ENCODE data around the gene MAGEB17.
"Not testable (repeated sequence)": the region's sequence is repeated elsewhere in the genome, so short reads cannot be mapped to it uniquely, and the experiment has no call there.

Gene MAGEB17, protein sequence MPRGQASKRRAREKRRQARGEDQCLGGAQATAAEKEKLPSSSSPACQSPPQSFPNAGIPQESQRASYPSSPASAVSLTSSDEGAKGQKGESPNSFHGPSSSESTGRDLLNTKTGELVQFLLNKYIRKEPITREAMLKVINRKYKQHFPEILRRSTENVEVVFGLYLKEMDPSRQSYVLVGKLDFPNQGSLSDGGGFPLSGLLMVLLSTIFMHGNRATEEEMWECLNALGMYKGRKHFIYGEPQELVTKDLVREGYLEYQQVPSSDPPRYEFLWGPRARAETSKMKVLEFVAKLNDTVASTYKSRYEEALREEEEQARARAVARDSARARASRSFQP

DNA sequence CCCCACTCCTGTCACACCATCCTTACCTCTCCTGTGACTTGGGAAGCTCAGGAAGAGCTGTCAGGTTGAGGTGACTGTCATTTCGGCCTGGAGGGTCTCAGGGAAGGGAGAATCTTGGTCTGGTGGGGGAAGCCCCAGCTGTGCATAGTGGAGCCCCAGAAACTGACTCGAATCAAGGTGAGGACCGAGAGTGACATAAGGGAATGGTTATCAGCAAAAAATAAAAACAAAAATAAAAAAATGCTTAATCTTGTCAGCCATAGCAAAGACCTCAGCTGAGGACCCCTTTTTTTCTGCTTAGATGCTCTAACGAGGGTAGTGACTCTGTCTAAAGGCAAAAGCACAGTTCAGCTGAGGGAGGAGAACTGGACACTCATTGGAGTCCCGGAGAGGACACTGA lies at the start of gene MAGEB17:
MAGEB17 (plus strand) TSS at position 301 of the 400 bp plus-strand sequence. CDS start 2,902 bp downstream, outside the sequence.
- DNase-seq (ENCODE audit: low read depth) = no peak

DNA sequence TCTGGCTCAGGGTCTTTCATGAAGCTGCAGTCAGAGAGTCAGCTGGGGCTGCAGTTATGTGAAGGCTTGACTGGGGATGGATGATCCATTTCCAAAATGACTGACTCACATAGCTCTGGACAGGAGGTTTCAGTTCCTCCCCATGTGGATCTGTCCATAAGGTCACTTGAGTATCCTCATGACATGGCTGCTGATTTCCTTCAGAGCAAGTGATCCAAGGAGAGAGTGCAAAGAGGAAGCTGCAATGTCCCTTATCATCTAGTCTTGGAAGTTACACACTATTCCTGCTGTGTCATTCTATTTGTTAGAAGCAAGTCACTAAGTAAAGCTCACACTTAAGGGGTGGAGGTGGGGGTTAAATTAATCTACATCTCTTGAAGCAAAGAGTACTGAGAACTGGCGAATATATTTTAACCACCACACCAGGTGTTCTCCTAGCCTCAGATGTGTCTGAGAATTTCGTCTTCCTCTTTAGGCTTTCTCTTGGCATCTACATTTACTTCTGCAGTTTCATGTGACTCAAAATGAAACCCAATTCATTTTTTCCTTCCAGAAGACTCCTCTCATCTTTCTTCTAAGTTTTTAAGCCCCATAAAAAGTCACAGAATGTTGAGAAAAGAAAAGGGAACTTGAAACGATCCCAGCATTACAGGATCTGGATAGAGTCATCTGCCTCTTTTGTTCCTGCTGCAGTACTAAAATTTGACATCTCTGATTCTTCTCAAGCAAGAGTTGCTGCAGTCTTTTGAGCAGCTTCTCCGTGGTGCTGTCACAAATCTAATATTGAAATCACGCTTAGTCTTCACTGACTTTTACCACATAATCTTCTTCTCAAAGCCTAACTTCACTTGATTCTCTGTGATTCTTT lies 47.7 kb upstream of the MAGEB17 start:
- no peak for DNase-seq (ENCODE audit: low read depth)

DNA sequence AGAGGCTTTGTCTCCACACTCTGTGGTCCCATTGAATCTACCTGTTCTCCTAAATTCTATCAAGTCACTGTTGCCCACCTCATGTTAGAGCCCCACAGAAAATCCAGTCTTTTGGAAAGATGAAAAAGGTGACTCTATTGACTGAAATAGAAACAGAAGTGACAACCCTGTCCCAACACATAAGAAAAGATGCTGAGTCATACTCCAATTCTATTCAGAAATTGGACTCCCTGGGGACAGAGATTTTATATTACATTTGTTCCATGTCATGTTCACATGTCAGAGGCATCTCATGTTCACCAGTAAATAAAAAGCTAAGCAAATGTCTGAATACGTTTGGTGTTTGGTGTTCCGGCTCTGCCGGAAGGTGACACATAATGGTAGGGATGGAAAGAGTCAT lies 46.9 kb upstream of the MAGEB17 start:
- no peak for DNase-seq (ENCODE audit: low read depth)

DNA sequence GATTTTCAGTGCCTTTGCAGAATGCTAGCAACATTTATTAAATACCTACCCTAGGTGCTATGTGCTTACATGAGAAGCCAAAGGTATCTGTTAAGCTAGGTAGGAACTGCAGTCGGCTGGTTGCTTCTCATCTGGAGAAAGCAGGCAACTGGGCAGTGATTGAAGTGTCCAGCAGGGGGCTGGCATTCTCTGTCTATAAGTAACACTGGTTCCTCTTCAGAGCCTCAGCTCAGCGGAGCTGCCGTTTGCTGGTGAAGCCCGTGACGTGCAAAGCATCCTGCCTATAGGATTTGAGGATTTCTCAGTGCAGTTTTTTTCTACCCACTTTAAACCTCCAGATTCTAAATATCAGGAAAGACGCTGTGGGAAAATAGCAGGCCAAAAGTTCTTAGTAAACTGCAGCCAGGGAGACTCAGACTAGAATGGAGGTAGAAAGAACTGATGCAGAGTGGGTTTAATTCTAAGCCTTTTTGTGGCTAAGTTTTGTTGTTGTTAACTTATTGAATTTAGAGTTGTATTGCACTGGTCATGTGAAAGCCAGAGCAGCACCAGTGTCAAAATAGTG lies 44.0 kb upstream of the MAGEB17 start, which contains the start of gene GRPR:
GRPR (plus strand) TSS at position 344 of the 565 bp plus-strand sequence. CDS start 389 bp downstream, outside the sequence.
- peak; percentile 35 for DNase-seq (ENCODE audit: low read depth)

DNA sequence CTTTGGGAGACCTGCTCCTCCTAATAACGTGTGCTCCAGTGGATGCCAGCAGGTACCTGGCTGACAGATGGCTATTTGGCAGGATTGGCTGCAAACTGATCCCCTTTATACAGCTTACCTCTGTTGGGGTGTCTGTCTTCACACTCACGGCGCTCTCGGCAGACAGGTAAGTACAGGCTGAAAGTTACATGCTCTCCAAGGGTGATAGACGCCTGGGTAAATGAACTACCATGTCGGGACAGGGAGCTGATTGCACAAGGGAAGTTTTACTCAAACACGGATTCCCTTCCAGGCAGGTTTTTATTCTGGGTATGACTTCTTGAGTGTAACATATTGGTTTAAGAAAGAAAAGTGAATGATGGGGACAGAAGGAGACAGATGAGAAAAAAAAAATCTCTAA lies 43.1 kb upstream of the MAGEB17 start:
- DNase-seq (ENCODE audit: low read depth) = no peak

DNA sequence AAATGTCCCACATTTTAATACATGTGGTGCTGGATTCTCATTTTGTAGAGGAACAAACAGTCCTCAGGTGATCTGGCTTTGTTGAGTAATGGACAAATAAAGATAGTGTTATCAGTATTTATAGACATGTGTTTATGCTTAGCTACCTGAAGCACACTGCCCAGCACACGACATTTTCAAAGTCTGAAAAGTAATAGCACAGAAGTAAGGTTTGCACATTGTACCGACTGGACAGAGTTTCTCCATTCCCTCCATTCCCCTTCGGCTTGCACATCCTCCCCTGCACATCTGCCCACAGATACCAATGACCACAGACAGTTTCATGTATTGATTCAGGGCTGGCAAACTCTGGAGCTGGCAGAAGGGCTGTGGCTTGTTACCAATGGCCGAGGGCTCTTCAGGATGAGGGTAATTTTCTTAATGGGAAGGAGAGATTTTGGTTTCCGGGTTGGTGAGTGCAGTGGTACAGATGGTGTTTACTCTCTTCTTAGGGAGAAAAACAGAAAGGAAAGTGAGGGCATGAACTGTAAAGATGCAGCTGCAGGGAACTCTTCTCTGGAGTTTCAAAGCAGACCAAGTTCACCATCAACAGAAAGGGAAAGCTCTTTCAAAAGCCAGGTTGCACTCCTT lies 41.6 kb upstream of the MAGEB17 start:
- no peak for DNase-seq (ENCODE audit: low read depth)

DNA sequence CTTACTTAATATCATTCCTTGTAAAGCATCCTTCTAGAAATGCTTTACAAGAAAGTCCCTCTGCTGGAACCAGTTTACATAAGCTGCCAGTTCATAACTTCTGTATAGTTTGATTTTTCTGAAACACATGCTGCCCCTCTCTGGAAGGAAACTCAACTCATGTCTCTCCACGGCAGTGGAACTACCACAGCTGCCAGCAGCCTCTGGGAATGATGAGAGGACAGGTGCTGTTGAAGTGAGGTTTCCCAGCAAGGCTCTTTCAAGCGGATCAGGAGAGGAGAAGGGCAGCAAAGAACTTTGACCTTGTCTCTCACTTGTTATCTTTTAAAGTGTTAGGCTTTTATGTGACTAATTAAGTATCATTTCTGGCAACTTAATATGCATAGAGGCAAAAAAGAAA lies 36.6 kb upstream of the MAGEB17 start:
- no peak for DNase-seq (ENCODE audit: low read depth)

DNA sequence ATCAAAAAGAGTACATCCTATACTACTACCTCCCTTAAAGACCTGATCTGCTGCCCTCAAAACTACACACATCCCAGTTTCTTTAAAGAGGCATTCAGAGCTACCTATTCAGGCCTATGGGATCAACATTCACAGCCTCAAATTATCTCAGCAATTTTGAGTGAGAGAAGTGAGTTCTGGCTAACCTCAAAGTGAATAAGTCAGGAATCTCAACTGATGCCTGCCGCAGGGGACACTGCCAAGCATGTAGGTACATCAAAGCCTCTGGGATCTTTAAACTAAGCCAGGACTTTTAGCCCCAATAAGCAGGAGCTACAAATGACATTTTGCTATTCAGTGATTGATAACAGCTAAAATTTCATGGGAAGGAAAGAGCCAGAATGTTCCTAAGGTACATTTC lies 32.3 kb upstream of the MAGEB17 start:
- no peak for DNase-seq (ENCODE audit: low read depth)

DNA sequence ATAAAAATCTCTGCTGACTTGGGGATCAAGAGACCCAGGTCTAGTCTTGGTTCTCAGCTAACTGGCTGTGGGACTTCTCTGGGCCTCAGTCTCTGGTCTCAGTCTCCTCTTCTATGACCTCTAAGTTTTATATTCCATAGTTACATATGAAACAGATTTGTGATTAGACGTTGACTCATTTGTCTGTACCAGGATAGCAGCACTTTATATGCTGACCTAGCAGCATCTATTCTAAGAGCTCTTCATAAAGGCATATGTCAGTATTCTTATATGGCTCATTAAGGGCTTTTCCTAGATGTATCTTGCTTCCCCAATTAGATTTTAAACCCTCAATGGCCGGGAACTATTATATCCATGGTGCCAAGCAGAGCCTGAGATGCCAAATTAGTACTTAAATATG lies 31.2 kb upstream of the MAGEB17 start:
- DNase-seq (ENCODE audit: low read depth) = no peak

DNA sequence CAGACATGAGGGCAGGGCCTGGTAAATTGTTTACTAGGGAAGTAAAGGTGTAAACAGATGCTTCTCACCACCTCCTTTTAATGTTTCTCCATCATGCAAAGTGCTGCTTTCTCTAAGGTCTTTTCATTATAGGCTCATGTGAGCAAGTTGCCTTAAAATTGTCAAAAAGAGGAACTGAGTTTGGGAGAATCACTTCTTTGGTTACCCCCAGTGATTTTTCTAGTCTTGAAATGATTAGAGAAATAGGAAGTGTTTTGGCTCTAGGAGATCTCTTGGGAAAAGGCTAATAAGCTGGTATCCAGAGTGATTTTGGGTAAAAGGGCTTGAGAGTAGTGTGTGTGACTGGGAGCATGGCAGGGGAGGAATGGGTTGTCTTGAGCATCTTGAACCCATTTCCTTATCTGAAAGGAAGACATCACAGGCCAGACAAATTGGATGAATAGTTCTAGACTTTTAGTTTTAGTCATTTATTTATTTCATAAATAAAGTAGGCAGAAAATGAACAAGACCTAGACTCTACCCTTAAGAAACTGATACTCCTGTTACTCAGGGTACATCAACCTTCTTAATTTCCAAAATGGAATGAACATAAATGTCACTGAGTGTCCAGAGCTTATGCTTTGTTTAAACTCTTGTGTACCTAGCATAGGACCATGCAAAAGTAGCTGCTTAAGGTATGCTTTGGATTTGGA lies 29.7 kb upstream of the MAGEB17 start:
- DNase-seq (ENCODE audit: low read depth) = no peak

DNA sequence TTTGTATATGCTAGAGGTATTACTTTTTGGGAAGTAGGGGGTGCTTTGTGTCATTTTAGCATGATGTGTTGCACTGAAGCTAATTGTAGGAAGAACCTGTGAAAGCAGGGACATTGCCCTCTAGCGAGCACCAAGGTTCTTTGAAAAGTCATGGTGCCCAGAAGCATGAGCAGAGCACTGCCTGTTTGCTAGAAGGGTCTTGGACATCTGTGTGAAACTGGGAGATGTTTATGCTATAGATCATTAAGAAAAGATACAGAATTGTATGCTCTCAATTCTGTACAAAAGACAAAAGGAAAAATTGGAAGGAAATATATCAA lies 29.2 kb upstream of the MAGEB17 start:
- no peak for DNase-seq (ENCODE audit: low read depth)

DNA sequence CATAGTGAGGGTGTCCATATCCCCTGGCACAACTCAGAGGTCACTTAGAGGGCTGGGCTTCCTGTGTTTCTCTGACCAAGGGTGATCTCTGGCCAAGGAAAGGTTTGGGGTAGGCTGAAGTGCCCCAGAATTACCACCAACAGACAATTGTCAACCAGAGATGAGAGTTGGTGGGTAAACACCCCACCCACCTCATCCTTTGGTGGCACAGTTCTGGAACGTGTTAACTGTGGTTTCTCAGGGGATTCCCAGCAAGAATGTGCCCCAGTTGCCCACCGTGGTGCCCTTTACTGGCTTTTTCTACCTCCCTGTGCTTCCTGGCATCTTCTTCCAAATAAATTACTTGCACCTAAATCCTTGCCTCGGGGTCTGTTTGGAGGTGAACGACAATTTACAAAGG lies 26.8 kb upstream of the MAGEB17 start:
- no peak for DNase-seq (ENCODE audit: low read depth)

DNA sequence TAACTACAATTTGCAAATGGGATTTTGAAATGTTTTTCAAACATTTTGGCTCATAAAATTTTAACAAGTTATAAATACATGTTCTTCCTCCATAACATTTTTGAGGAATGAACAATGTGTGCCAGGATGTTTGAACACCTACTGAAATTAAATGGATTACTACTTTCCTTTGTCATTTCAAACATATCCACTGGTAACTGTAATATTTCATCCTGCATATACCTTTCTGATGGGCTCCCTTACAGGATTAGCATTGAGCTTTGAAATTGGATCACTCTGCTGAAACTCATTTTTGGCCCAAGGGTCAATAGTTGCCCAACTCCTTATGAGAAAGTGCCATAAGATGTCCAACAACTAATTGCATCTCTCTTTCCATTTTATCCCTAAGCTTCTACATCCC lies 26.3 kb upstream of the MAGEB17 start:
- DNase-seq (ENCODE audit: low read depth) = no peak

DNA sequence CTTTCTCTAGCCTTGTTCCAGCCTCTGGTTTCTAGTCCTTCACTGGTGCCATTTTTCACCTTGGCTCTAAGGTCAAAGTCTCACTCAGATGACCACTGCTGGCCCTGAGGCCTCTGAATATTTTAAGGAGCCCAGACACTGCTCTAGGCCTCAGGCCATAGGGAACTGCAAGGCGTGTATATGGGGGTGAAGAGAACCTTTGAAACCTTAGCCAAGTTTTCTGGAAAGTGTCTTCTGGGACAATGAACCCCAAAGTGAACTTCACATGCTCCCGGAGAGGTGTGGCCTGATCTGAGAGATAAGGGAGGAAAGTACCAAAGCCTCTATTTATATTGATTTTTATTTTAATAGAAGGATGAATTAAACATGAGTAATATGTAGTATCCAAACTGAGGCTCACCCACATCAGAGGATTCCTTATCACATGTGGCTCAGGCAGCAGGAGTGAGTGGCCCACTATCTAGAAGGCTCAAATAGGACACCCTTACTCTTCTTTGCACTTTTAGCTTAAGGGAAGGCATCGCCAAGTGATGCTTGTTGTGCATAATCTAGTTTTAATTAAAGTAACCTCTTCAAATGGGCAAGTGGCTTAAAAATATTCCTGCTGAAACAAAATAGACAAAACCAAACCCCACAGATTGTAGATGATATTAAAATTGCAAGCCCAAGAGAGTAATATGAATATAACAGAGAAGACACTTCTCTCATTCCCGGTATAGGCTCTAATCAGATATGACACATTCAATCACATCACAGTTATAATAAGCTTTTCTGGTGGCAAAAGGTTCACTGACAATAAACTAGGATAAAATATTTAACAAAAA lies 25.6 kb upstream of the MAGEB17 start:
- no peak for DNase-seq (ENCODE audit: low read depth)

DNA sequence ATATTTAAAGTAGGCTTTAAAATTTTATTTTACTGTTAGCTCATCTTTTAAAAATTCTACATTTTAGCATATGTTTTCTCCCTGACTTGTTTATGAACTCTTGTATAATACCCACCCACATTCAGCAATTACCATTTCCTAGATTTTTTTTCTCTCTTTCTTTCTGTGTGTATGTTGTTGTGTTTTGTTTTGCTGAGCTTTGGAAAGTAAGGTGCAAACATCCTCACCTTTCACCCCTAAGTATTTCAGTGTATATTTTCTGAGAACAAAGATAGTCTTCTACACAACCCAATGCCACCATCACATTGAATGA lies 25.1 kb upstream of the MAGEB17 start:
- DNase-seq (ENCODE audit: low read depth) = no peak

DNA sequence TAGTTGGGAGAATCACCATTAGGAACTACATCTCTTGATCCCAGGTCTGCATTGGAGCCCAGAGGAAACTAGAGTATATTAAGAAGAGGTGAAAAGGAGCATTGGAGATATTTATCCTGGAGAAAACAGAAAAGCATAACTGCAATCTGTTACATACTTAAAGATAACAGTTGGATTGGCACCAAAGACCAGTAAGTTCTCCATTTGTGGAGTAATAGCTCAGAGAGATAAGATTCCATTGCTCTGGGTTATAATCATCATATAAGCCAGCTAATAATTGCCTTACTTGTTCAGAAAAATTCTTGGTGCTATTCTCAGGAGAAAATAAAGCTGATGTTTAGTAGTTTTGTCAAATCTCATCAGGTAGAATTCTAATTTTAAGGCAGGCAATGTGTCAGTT lies 23.3 kb upstream of the MAGEB17 start:
- no peak for DNase-seq (ENCODE audit: low read depth)

DNA sequence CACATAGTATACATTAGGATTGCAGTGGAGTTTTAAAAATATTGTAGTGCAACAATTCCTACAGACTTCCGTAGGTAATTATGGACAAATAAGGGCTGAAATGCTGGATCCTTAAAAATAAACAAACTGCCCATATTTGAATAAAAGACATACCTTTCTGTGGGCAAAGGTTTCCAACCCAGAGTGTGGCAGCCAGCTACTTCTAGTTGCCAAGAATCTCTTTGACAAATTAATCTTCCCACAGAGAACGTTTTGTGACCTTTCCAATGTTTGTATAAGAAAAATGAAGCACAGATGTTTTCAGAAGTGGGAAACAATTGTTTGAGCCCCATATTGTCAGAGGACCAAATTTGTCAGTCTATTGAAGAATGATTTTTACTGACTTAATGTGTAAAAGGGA lies 22.9 kb upstream of the MAGEB17 start:
- no peak for DNase-seq (ENCODE audit: low read depth)

DNA sequence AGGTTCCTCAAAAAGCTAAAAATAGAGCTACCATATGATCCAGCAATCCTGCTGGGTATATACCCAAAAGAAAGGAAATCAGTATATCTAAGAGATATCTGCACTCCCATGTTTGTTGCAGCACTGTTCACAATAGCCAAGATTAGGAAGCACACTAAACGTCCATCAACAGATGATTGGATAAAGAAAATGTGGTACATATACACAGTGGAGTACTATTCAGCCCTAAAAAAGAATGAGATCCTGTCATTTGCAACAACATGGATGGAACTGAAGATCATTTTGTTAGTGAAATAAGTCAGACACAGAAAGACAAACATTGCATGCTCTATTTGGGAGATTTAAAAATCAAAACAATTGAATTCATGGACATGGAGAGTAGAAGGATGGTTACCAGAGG lies 22.2 kb upstream of the MAGEB17 start:
- DNase-seq (ENCODE audit: low read depth) = not testable (repeated sequence)

DNA sequence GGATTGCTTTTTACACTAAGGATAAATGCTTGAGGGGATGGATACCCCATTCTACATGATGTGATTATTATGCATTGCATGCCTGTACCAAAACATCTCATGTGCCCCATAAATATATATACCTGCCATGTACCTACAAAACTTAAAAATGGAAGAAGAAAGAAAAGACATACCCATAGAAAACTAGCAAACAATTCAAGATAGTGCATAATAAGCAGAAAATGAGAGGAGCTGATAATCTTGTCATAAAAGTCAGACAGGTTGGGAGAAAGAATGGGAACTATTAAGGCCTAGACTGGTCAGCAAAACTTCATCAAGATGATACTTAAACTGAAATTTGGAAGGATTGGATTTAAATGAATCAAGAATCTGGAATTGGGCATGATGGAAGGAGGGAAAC lies 21.6 kb upstream of the MAGEB17 start:
- DNase-seq (ENCODE audit: low read depth) = no peak

DNA sequence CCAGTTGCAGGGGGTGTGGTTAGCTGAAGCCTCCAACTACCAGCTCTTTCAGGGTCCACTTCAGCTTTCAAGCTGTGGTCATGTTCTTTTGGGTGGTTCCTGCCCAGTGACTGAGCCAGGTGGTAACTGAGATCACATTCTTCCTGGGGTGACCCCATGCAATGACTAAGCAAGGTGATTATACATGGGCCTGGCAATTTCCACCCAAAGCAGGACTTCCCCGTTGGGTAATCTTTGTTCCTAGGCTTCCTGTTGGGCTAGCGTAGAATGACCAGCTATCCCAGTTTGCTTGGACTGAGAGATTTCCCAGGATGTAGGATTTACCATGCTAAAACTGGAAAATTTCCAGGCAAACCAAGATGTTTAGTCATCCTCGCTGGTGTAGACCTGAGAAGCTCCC lies 18.4 kb upstream of the MAGEB17 start:
- no peak for DNase-seq (ENCODE audit: low read depth)

DNA sequence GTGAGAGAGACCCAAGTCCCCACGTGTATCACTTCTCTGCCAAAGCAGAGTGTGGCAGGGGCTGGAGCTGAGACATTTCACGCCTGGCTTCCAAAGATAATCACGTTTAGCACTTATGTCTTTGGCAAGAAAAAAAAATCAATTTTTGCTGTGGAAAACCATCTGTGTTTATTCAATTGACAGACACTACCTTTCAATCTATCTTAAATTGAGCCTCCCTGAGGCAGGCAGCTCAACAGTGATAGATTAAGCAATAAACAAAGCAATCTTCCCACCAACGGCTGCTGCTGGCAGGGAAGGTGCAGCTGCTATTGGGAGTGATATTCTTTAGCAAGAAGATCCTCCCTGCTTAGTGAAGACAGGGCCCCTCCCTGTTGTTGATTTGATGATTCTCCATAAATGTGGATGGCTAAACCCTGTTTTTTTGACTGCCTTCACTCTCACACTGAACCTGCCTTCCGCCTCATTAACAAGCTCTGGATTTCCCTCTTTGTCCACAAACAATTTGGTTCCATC lies 11.6 kb upstream of the MAGEB17 start:
- no peak for DNase-seq (ENCODE audit: low read depth)

All from activated T-cell treated with anti-CD3 and anti-CD28 coated beads for 1 hour (primary cell).